GM19099 (cell line): ENCODE data around the gene NR1H3.

Source experiments
- POLR2A ChIP-seq: IDR thresholded peaks from 3 replicates; pipeline ENCODE4 v1.6.1; 2011; ENCODE audit warnings: low read depth; ENCODE audit not compliant: insufficient read length; ENCODE audit errors: extremely low read depth

NR1H3 gene

DNA sequence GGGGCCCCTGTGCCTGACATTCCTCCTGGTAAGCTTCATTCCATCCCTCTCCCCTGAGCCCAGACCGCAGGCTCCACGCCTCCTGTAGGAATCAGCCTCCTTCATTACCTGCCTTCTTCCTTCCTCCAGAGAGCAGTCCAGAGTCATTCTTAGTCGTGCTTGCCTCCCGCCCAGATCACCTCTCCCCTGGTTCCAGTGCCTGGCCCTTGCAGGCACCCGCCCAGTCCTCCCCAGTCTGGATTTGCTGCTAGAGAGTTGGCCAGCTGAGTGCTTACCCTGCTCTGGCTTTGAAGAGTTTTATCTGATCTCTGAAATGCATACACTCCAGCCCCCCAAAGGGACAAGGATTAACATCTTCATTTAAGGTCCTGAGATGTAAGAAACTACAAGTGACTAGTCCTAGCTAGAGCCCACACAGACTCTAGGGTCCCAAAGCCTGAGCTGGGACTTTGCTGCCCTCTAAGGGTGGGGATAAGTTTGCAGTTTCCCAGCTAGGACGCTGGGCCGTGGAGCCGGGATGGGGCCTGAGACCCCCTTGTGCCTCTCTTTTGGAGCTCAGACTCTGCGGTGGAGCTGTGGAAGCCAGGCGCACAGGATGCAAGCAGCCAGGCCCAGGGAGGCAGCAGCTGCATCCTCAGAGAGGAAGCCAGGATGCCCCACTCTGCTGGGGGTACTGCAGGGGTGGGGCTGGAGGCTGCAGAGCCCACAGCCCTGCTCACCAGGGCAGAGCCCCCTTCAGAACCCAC lies 1.6 kb downstream of the NR1H3 start:
- no peak for TF ChIP-seq POLR2A

- TF ChIP-seq POLR2A: no peak
Measured at GRCh38 chr11:47260366-47260765, 2.6 kb downstream of the NR1H3 start.

GRCh38 chr11:47261291-47261800 lies 3.5 kb downstream of the NR1H3 start:
- no peak for TF ChIP-seq POLR2A

GRCh38 chr11:47264119-47264518 lies 6.3 kb downstream of the NR1H3 start:
- no peak for TF ChIP-seq POLR2A

DNA sequence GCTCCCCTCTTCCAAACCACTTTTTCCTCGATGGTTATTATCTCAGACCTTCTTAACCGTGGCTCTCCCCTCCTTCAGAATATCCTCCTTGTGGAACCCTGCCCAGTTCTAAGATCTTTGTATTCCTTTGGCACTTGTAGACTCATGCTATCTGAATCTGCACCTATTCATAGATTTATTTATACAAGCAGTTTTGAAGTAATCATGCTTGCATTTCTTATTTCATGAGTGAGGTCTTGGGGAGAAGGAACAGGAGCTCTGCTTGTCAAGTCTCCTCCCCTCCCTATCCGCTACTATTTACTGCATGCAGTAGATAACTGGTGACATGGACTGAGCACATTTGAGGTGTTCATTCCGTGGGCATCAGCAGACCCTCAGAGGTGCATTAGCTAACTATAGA lies 6.7 kb downstream of the NR1H3 start:
- TF ChIP-seq POLR2A: no peak

GRCh38 chr11:47267876-47268275 lies 10.1 kb downstream of the NR1H3 start:
- TF ChIP-seq POLR2A: no peak

- TF ChIP-seq POLR2A: no peak
Measured at GRCh38 chr11:47268448-47269001, 10.7 kb downstream of the NR1H3 start.

DNA sequence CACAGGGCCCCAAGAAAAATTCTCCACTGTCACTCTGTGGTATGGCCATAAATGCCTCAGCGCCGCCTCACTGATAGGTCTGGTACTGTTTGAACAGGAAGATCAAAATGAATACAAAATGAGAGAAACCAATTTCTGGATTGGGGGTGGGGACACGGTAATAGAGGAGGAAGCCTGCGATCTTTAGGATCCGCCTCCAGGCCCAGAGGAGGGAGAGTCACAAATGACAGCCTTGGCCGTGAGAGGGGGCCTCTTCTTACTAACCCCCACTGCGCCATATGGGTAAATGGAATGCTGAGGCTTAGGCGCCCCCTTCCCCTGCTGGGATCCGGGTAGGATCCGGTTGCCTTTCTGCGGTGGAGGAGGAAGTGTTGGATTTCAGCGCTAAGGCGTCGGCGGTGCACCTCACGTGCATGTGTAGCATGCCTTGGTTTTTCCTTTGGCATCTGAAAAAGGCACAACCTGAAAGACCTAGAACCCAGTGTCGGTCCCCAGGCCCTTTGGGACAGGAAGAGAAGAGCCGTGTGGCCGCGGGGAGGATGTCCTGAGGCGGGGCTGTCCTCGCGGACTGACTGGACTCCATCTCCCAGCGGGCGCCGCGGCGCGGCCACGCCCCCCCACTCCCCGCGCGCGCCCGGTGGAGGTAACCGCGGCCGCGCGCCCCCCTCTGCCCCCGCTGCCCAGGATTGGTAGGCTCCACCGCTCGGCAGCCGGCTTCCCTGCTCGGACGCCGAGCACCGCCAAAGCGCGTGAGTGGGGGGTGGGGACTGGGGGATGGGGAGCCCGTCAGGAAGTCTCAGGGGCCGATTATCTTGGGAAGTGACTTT lies 11.4 kb downstream of the NR1H3 start:
- no peak for TF ChIP-seq POLR2A

GRCh38 chr11:47269829-47270305 lies 12.1 kb downstream of the NR1H3 start, which contains the start of gene MADD:
Gene MADD, plus strand, starts transcription at chr11:47270133.
- TF ChIP-seq POLR2A: peak; percentile 80

GRCh38 chr11:47270331-47271271 lies 12.8 kb downstream of the NR1H3 start:
- no peak for TF ChIP-seq POLR2A

DNA sequence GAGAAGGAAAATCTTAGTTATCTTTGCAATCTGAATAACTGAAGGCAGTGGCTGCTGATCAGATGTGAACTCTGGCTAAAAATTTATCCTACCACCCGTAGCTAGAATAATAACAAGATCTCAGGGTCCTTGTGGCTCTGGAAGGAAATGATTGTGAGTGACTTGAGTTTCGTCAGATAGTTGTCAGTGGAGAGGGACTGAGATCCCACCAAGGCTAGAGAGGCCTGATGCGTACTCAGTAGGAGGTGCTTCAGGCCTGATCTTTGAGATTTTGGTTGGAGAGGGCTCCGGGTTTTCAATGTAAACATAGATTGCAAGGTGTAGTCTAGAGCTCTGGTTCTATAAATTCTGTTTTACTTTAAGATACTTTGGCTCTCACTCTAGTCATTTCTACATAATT lies 13.5 kb downstream of the NR1H3 start:
- no peak for TF ChIP-seq POLR2A

GRCh38 chr11:47271961-47272661 lies 14.3 kb downstream of the NR1H3 start:
- TF ChIP-seq POLR2A: no peak

- no peak for TF ChIP-seq POLR2A
Measured at GRCh38 chr11:47272706-47273105, 14.9 kb downstream of the NR1H3 start.

DNA sequence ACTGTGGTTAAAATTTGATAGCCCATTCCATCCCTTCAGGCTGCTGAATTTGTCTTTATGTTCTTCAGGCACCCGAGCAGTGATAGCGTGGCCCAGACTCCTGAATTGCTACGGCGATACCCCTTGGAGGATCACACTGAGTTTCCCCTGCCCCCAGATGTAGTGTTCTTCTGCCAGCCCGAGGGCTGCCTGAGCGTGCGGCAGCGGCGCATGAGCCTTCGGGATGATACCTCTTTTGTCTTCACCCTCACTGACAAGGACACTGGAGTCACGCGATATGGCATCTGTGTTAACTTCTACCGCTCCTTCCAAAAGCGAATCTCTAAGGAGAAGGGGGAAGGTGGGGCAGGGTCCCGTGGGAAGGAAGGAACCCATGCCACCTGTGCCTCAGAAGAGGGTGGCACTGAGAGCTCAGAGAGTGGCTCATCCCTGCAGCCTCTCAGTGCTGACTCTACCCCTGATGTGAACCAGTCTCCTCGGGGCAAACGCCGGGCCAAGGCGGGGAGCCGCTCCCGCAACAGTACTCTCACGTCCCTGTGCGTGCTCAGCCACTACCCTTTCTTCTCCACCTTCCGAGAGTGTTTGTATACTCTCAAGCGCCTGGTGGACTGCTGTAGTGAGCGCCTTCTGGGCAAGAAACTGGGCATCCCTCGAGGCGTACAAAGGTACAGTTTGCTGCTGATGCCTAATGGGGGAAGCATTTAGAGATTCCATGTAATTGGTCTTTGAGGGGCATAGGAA lies 16.9 kb downstream of the NR1H3 start:
- TF ChIP-seq POLR2A: no peak

GRCh38 chr11:47276923-47277322 lies 19.1 kb downstream of the NR1H3 start:
- TF ChIP-seq POLR2A: no peak
